Right lobe of liver (tissue), 4 donors: ENCODE measurements around the gene B3GALNT2.

Experiments used
- POLR2A ChIP-seq: fragments of 450-650 bp; IDR thresholded peaks from one replicate; pipeline ENCODE4 v1.6.1; 2017; ENCODE audit warnings: antibody characterized with exemption, mild to moderate bottlenecking
- TF ChIP-seq, protein P1 (sequence below), 4 donors: fragments of 200-600 bp in 3 of 4; fragments of 450-650 bp in 1 of 4; IDR thresholded peaks; one replicate each; pipeline versions ENCODE4 v1.5.1 to v1.8.0; 2016 to 2022; ENCODE audit warnings: antibody characterized with exemption in 4 of 4, mild to moderate bottlenecking in 2 of 4
- donor health status: DM: no; HTN: no; CAD: no.
- donor health status: DM: no; HTN: no; CAD: no.
- donor health status: DM: no; HTN: yes; CAD: no.

GRCh38 chr1:235527196-235527814, 23.1 kb upstream of the B3GALNT2 start:
- TF ChIP-seq, protein P1, sequence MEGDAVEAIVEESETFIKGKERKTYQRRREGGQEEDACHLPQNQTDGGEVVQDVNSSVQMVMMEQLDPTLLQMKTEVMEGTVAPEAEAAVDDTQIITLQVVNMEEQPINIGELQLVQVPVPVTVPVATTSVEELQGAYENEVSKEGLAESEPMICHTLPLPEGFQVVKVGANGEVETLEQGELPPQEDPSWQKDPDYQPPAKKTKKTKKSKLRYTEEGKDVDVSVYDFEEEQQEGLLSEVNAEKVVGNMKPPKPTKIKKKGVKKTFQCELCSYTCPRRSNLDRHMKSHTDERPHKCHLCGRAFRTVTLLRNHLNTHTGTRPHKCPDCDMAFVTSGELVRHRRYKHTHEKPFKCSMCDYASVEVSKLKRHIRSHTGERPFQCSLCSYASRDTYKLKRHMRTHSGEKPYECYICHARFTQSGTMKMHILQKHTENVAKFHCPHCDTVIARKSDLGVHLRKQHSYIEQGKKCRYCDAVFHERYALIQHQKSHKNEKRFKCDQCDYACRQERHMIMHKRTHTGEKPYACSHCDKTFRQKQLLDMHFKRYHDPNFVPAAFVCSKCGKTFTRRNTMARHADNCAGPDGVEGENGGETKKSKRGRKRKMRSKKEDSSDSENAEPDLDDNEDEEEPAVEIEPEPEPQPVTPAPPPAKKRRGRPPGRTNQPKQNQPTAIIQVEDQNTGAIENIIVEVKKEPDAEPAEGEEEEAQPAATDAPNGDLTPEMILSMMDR (IDR thresholded peaks at IDR 0.05): no peak
- no peak for TF ChIP-seq POLR2A
